Mucosa of descending colon (tissue), 3 donors: ENCODE data around the gene METTL25B. TPM values are rescaled to one million over a fixed set of nuclear protein-coding genes. Genes with fewer than 3 reads are reported as not detected.
A peak's percentile ranks its signal among the peaks of the same experiment; 100 is the strongest.

Source experiments
- ATAC-seq: fragments of 200-7000 bp; cut with Tn5 transposase; one replicate; pipeline ENCODE4 v1.9.1; 2020; ENCODE audit warnings: mild to moderate bottlenecking, moderate library complexity
- DNase-seq, 3 donors: peaks; one replicate each; pipeline ENCODE4 v3.0.0-alpha.2; 2020
- H3K36me3 ChIP-seq: fragments of 200-600 bp; one replicate; pipeline ENCODE4 v1.8.0; 2021; ENCODE audit warnings: low read depth, mild to moderate bottlenecking
- H3K4me1 ChIP-seq: fragments of 200-600 bp; one replicate; pipeline ENCODE4 v1.8.0; 2021; ENCODE audit warnings: low read depth, mild to moderate bottlenecking
- H3K4me3 ChIP-seq: fragments of 200-600 bp; one replicate; pipeline ENCODE4 v1.8.0; 2021; ENCODE audit warnings: mild to moderate bottlenecking
- H3K9me3 ChIP-seq: fragments of 200-600 bp; one replicate; pipeline ENCODE4 v1.8.0; 2021; ENCODE audit warnings: mild to moderate bottlenecking
- intact Hi-C, 2 donors: fragments of 100-400 bp; cut with DNase I in 1 of 2; cut with micrococcal nuclease in 1 of 2; formaldehyde crosslinking; loops; one replicate each; pipeline versions ENCODE4 v1.11.0 to v1.11.1; 2022; cut with DNase I, micrococcal nuclease
- total RNA-seq, 3 donors: library from RNA; stranded (reverse); fragmentation: NEBNext Ultra II Directional in 2 of 3; extraction: Animal tissue kit (Norgen Biotek cat#: 25700) in 2 of 3; gene quantifications; one replicate each; pipeline versions ENCODE4 v1.2.1 to v1.2.4, GENCODE V29; 2021 to 2023
- TF ChIP-seq, protein P1 (sequence below): fragments of 200-600 bp; IDR thresholded peaks from one replicate; pipeline ENCODE4 v1.8.0; 2022; ENCODE audit warnings: antibody characterized with exemption, mild to moderate bottlenecking
- donor health status: DM: no; HTN: no; CAD: no; lungs with moderate emphysema.
- donor health status: DM: no; HTN: no; CAD: no.
- donor health status: DM: no; HTN: yes; CAD: no.

METTL25B gene
- total RNA-seq, 3 donors from 2014 or later = 35.1 to 58.6 (median 44.4) TPM

DNA sequence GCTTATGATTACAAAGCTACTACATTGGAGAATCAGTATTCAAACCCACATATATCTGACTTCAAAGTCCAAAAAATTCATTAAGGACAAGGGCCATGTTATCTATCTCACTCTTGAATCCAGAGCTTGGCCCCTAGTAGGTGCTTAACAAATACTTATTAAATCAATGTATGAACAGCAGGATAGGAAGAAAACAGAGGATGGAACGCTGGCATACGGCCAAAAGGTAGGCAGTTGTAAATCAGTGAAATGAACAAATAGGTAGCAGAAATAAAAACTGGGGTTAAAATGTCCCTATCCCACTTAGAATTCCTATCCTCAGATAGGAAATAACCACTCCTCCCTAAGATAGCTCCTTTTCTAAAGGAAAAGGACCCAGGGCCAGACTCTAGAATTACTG lies 10.6 kb downstream of the METTL25B start:
- H3K4me1 ChIP-seq = peaks cover 9% of the 10 kb centered on the region
- H3K36me3 ChIP-seq = no peaks in the 10 kb centered on the region
- H3K9me3 ChIP-seq = no peaks in the 10 kb centered on the region
- DNase-seq (peak in 1 of 3 donors; percentile 4), ATAC-seq (no peak)
- H3K4me3 ChIP-seq = no peak overlapping the region
- TF ChIP-seq, protein P1, sequence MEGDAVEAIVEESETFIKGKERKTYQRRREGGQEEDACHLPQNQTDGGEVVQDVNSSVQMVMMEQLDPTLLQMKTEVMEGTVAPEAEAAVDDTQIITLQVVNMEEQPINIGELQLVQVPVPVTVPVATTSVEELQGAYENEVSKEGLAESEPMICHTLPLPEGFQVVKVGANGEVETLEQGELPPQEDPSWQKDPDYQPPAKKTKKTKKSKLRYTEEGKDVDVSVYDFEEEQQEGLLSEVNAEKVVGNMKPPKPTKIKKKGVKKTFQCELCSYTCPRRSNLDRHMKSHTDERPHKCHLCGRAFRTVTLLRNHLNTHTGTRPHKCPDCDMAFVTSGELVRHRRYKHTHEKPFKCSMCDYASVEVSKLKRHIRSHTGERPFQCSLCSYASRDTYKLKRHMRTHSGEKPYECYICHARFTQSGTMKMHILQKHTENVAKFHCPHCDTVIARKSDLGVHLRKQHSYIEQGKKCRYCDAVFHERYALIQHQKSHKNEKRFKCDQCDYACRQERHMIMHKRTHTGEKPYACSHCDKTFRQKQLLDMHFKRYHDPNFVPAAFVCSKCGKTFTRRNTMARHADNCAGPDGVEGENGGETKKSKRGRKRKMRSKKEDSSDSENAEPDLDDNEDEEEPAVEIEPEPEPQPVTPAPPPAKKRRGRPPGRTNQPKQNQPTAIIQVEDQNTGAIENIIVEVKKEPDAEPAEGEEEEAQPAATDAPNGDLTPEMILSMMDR = no peak
- intact Hi-C loops = no loop called here

DNA sequence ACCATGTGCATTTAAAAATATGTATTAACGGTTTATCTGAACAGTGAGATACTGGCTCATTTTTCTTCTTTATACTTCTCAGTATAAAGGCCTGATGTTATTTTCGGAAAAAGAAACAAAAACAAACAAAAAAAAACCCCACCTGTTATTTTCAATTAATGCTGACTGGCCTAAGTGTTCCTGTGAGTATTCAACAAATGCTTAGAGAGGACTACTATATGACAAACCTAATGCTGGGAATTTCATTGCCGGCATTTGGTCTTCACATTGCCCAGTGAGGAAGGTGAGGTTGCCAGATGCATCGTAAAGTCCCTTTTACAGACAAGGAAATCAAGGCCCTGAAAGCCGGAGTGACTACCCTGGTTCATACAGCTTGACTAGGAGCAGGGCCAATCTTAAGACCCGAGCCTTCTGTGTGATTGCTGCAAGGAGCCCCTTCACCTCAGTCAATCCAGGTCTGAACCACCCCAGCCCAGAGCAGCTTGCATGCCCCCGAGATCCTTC lies 12.0 kb downstream of the METTL25B start:
- ATAC-seq (peak; percentile 9), DNase-seq (no peak)
- Histone ChIP-seq H3K9me3 (no peaks in the 10 kb centered on the region), H3K4me1 (peaks cover 9% of the 10 kb centered on the region), H3K4me3 (peak overlapping the region; percentile 40), H3K36me3 (peaks cover 7% of the 10 kb centered on the region)
- intact Hi-C loops = no loop called here
- TF ChIP-seq, protein P1 = no peak

DNA sequence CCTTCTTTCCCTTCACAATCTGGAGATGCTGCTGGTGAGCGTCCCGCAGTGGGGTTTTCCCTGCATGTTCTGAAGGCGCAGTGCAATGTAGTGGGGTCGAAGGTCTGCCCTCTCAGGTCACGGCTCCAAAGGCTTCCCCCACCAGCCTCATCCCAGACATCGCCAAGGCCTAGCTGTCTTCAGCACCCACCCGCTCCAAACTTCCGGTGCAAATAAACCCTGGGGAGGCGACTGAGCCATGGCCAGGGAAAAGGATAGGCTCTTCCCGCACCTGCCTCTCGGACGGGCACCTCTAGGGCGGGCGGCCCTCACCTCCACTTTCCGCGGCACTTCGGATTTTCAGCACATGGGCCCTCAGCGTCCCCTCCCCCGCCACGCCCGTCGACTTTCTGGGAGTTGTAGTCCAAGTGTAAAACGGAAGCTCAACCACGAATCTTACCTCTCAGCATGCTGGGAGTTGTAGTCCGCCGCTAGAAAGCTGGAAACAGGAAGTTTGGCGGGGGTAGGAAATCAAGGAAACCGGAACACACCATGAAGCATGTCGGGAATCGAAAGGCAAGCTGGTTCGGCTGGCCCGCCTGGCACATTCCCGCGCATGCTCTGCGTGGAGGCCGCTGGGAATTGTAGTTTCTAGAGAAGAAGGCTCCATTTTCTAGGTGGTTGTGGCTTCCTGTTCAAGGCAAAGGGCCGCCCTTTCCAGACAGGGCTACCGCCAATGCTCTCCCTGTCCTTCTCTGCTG lies 12.6 kb downstream of the METTL25B start, which contains the start of gene MRPL24:
TSS of gene MRPL24 (minus strand) at position 348 of the 740 bp plus-strand sequence. CDS start 2,384 bp downstream, outside the sequence.
- DNase-seq (peak; percentile 97 to 99 (median 97)), ATAC-seq (peak; percentile 94)
- H3K36me3 ChIP-seq = peaks cover 7% of the 10 kb centered on the region
- H3K4me1 ChIP-seq = peaks cover 13% of the 10 kb centered on the region
- intact Hi-C loops = no loop called here
- H3K9me3 ChIP-seq = no peaks in the 10 kb centered on the region
- TF ChIP-seq, protein P1 = no peak
- H3K4me3 ChIP-seq = peak within 1 kb of the TSS; percentile 40

DNA sequence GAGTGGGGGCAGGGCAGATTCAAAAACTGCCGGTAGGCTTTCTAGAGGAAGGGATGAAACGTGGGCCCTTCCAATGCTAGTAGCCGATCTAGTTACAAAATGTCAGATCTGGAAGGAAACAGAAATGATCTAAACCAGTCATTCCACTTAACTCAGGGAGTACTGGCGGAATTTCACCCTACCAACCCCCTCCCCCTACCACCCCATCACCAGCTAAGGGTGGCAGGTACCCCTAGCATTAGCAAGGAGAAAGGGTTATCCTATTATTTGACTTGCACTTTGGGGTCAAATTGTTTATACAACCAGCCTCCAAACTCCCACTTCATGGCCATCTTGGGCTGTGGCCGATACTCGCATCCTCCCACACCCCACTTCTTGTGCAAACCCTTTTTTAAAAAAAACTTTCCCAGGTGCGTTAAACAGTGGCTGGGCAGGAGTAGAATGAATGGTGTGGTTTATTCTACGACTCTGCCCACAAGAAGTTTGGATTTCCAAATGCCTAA lies 13.3 kb downstream of the METTL25B start:
- no peak overlapping the region for H3K4me3 ChIP-seq
- no peaks in the 10 kb centered on the region for H3K9me3 ChIP-seq
- DNase-seq (no peak), ATAC-seq (no peak)
- H3K4me1 ChIP-seq = peaks cover 20% of the 10 kb centered on the region
- intact Hi-C loops = no loop called here
- TF ChIP-seq, protein P1 = no peak
- H3K36me3 ChIP-seq = peaks cover 7% of the 10 kb centered on the region

DNA sequence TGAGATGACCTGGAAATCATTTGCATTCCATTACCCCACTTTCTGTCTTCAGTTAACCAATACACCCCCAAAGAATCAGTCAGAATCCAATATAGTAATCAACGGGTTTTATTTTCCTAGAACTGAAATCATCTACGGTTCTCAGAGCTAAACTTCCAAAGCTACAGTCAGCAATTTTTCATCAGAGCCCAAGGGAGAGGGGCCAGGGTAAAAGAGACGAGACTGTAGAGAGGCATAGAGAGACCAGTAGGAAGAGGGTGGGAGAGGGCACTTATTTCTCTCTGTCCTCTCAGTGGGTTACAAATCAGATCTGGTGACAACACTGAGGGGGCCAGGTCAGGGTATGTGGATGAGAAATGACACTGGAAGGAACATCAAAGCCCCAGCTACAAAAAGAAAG lies 13.7 kb downstream of the METTL25B start:
- intact Hi-C loops = no loop called here
- H3K9me3 ChIP-seq = no peaks in the 10 kb centered on the region
- ATAC-seq (no peak), DNase-seq (no peak)
- H3K36me3 ChIP-seq = peaks cover 7% of the 10 kb centered on the region
- no peak overlapping the region for H3K4me3 ChIP-seq
- TF ChIP-seq, protein P1 = no peak
- peaks cover 23% of the 10 kb centered on the region for H3K4me1 ChIP-seq
